DND-41 (cell line): ENCODE data around the gene PTGS1.
"Not testable (repeated sequence)": the region's sequence is repeated elsewhere in the genome, so short reads cannot be mapped to it uniquely, and the experiment has no call there.

ENCODE experiments used
- ATAC-seq: fragments of 200-7000 bp; cut with Tn5 transposase; 3 replicates; pipeline ENCODE4 v1.9.1; 2021; ENCODE audit warnings: low read depth; ENCODE audit not compliant: insufficient read depth
- DNase-seq: peaks from one replicate; pipeline ENCODE4 v3.0.0-alpha.2; 2020
- H2AFZ ChIP-seq: 2 replicates; pipeline ENCODE4 v1.6.0; 2012; ENCODE audit warnings: low read depth, low read length
- H3K27ac ChIP-seq: 2 replicates; pipeline ENCODE4 v1.5.1; 2012; ENCODE audit warnings: low read length, inconsistent platforms
- H3K27me3 ChIP-seq: fragments of 200-600 bp; sonication (generic); 2 replicates; pipeline ENCODE4 v1.6.0; 2012; ENCODE audit warnings: low read length, mild to moderate bottlenecking, inconsistent platforms; ENCODE audit not compliant: insufficient read depth, poor library complexity
- H3K36me3 ChIP-seq: 2 replicates; pipeline ENCODE4 v1.5.1; 2012; ENCODE audit warnings: low read length, inconsistent platforms; ENCODE audit not compliant: insufficient read depth
- H3K4me1 ChIP-seq: 2 replicates; pipeline ENCODE4 v1.5.1; 2012; ENCODE audit warnings: mild to moderate bottlenecking, low read length; ENCODE audit not compliant: insufficient read depth
- H3K4me2 ChIP-seq: 2 replicates; pipeline ENCODE4 v1.6.0; 2012; ENCODE audit warnings: mild to moderate bottlenecking, moderate library complexity, low read length, inconsistent platforms; ENCODE audit not compliant: insufficient read depth
- H3K4me3 ChIP-seq, 2 experiments: fragments of 200-600 bp in 1 of 2; shearing (Covaris generic) in 1 of 2; 2 replicates each; pipeline ENCODE4 v1.5.1; 2012 to 2016; ENCODE audit warnings: inconsistent platforms in 2 of 2, low read length in 2 of 2, mild to moderate bottlenecking in 2 of 2, low read depth in 1 of 2, moderate library complexity in 1 of 2
- H3K79me2 ChIP-seq: 2 replicates; pipeline ENCODE4 v1.6.0; 2012; ENCODE audit warnings: low read length, inconsistent platforms; ENCODE audit not compliant: insufficient read depth
- H3K9ac ChIP-seq: 2 replicates; pipeline ENCODE4 v1.6.0; 2012; ENCODE audit warnings: low read depth, mild to moderate bottlenecking, inconsistent platforms, low read length, moderate library complexity
- H3K9me3 ChIP-seq: 2 replicates; pipeline ENCODE4 v1.5.1; 2012; ENCODE audit warnings: low read length, moderate library complexity, mild to moderate bottlenecking, inconsistent platforms; ENCODE audit not compliant: insufficient read depth, severe bottlenecking
- H4K20me1 ChIP-seq: 2 replicates; pipeline ENCODE4 v1.6.0; 2012; ENCODE audit warnings: low read length; ENCODE audit not compliant: insufficient read depth
- EZH2 ChIP-seq: IDR thresholded peaks from 3 replicates; pipeline ENCODE4 v1.6.1; 2012; ENCODE audit warnings: borderline replicate concordance, low read depth, mild to moderate bottlenecking, moderate library complexity, low read length, inconsistent platforms; ENCODE audit not compliant: severe bottlenecking
- TF ChIP-seq, protein P1 (sequence below): IDR thresholded peaks from 2 replicates; pipeline ENCODE4 v1.5.1; 2012; ENCODE audit warnings: borderline replicate concordance, low read length, moderate library complexity, mild to moderate bottlenecking; ENCODE audit not compliant: poor library complexity, severe bottlenecking; ENCODE audit errors: extremely low read depth

The PTGS1 gene

GRCh38 chr9:122327175-122327574, 43.6 kb upstream of the PTGS1 start:
- TF ChIP-seq, protein P1, sequence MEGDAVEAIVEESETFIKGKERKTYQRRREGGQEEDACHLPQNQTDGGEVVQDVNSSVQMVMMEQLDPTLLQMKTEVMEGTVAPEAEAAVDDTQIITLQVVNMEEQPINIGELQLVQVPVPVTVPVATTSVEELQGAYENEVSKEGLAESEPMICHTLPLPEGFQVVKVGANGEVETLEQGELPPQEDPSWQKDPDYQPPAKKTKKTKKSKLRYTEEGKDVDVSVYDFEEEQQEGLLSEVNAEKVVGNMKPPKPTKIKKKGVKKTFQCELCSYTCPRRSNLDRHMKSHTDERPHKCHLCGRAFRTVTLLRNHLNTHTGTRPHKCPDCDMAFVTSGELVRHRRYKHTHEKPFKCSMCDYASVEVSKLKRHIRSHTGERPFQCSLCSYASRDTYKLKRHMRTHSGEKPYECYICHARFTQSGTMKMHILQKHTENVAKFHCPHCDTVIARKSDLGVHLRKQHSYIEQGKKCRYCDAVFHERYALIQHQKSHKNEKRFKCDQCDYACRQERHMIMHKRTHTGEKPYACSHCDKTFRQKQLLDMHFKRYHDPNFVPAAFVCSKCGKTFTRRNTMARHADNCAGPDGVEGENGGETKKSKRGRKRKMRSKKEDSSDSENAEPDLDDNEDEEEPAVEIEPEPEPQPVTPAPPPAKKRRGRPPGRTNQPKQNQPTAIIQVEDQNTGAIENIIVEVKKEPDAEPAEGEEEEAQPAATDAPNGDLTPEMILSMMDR = no peak
- TF ChIP-seq EZH2 = no peak
- Histone ChIP-seq H3K4me2 (no peak overlapping the region), H3K4me1 (no peaks in the 10 kb centered on the region), H3K4me3 (no peak overlapping the region), H3K36me3 (peaks cover 26% of the 10 kb centered on the region), H2AFZ (no peak overlapping the region), H3K27me3 (no peaks in the 10 kb centered on the region), H4K20me1 (no peaks in the 10 kb centered on the region), H3K9ac (no peak overlapping the region), H3K9me3 (no peaks in the 10 kb centered on the region), H3K79me2 (no peaks in the 10 kb centered on the region), H3K27ac (no peak overlapping the region)
- DNase-seq (no peak), ATAC-seq (no peak)

- Histone ChIP-seq H3K9me3 (no peaks in the 10 kb centered on the region), H3K4me1 (no peaks in the 10 kb centered on the region), H3K36me3 (peaks cover 3% of the 10 kb centered on the region; the same call in 1 of the 2 replicates), H2AFZ (no peak overlapping the region), H4K20me1 (no peaks in the 10 kb centered on the region), H3K9ac (no peak overlapping the region), H3K4me3 (no peak overlapping the region), H3K27me3 (no peaks in the 10 kb centered on the region), H3K4me2 (no peak overlapping the region), H3K79me2 (no peaks in the 10 kb centered on the region), H3K27ac (no peak overlapping the region)
- no peak for DNase-seq
- ATAC-seq = no peak
- no peak for TF ChIP-seq EZH2
- TF ChIP-seq, protein P1 = no peak
These were observed 41.2 kb upstream of the PTGS1 start for GRCh38 chr9:122329597-122329996.

DNA sequence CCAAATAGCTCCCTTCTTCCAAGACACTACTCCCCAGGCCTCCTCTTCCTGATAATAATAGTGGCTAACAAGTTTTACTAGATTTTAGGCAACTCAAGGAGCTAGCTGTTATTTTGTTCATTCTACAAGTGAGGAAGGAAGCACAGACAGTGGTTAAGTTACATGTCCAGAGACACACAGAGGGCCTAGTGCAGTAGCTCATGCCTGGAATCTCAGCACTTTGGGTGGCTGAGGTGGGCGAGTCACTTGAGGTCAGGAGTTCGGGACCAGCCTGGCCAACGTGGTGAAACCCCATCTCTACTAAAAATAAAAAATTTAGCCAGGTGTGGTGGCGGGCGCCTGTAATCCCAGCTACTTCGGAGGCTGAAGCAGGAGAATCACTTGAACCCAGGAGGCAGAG, 40.4 kb upstream of the PTGS1 start:
- H3K9ac ChIP-seq, H2AFZ ChIP-seq, DNase-seq, H4K20me1 ChIP-seq, H3K79me2 ChIP-seq, H3K27ac ChIP-seq, H3K9me3 ChIP-seq, H3K27me3 ChIP-seq, H3K4me3 ChIP-seq, ATAC-seq, H3K4me1 ChIP-seq, H3K36me3 ChIP-seq, H3K4me2 ChIP-seq: not testable (repeated sequence)

GRCh38 chr9:122331523-122331927, 39.3 kb upstream of the PTGS1 start:
- Histone ChIP-seq H3K4me3 (no peak overlapping the region), H3K9me3 (no peaks in the 10 kb centered on the region), H3K4me2 (no peak overlapping the region), H3K27me3 (no peaks in the 10 kb centered on the region), H3K27ac (no peak overlapping the region), H4K20me1 (no peaks in the 10 kb centered on the region), H3K36me3 (no peaks in the 10 kb centered on the region; the same call in 1 of the 2 replicates), H3K4me1 (no peaks in the 10 kb centered on the region), H3K79me2 (no peaks in the 10 kb centered on the region), H3K9ac (no peak overlapping the region), H2AFZ (no peak overlapping the region)
- ATAC-seq (no peak), DNase-seq (no peak)
- TF ChIP-seq, protein P1 = no peak
- TF ChIP-seq EZH2 = no peak
